Uterus (tissue), 2 donors: Measurements from ENCODE around the gene CDC16.

Source experiments
- POLR2A ChIP-seq, 2 donors: fragments of 450-650 bp; IDR thresholded peaks; one replicate each; pipeline ENCODE4 v1.6.1; 2016; ENCODE audit warnings: antibody characterized with exemption in 2 of 2, mild to moderate bottlenecking in 1 of 2, moderate library complexity in 1 of 2
- TF ChIP-seq, protein P1 (sequence below), 4 experiments: fragments of 200-600 bp in 2 of 4; fragments of 450-650 bp in 2 of 4; sonication (generic) in 2 of 4; IDR thresholded peaks; one replicate each; pipeline ENCODE4 v1.5.1; 2016 to 2019; ENCODE audit warnings: antibody characterized with exemption in 4 of 4, mild to moderate bottlenecking in 2 of 4, moderate library complexity in 1 of 4

DNA sequence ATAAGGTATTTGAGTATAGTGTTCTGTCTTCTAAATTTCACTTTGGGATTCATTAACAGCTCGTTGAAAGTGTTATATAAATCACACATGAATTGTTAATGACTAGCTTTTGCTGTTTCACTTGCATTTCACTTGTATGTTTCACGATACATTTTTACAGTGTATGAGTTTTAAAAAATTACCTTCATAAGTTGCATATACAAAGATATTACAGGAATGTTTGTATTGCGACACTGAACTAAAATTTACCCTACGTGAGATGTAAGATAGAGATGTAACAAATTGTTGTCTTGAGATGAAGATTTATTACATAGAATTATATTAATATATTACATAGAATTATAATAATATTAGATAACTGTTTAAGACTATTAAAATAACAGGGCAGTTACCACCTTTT, 1.5 kb downstream of the CDC16 start:
- TF ChIP-seq, protein P1, sequence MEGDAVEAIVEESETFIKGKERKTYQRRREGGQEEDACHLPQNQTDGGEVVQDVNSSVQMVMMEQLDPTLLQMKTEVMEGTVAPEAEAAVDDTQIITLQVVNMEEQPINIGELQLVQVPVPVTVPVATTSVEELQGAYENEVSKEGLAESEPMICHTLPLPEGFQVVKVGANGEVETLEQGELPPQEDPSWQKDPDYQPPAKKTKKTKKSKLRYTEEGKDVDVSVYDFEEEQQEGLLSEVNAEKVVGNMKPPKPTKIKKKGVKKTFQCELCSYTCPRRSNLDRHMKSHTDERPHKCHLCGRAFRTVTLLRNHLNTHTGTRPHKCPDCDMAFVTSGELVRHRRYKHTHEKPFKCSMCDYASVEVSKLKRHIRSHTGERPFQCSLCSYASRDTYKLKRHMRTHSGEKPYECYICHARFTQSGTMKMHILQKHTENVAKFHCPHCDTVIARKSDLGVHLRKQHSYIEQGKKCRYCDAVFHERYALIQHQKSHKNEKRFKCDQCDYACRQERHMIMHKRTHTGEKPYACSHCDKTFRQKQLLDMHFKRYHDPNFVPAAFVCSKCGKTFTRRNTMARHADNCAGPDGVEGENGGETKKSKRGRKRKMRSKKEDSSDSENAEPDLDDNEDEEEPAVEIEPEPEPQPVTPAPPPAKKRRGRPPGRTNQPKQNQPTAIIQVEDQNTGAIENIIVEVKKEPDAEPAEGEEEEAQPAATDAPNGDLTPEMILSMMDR (IDR thresholded peaks at IDR 0.05): no peak
- no peak for TF ChIP-seq POLR2A (IDR thresholded peaks at IDR 0.05)
